Dendritic cell treated with granulocyte-macrophage colony-stimulating factor and Interleukin-4, amounts not matched to agents 40 ng/mL and 50 ng/mL, for 4 days (primary cell): Measurements from ENCODE around the gene FCGR3A.

ENCODE experiments used
- H3K27ac Mint-ChIP-seq: one replicate; pipeline ENCODE4 v1.8.0; 2022; ENCODE audit warnings: mild to moderate bottlenecking, mixed read lengths
- H3K27me3 Mint-ChIP-seq: one replicate; pipeline ENCODE4 v1.8.0; 2022; ENCODE audit warnings: mild to moderate bottlenecking, mixed read lengths
- H3K36me3 Mint-ChIP-seq: one replicate; pipeline ENCODE4 v1.8.0; 2022; ENCODE audit warnings: low read depth, mixed read lengths
- H3K4me1 Mint-ChIP-seq: one replicate; pipeline ENCODE4 v1.8.0; 2022; ENCODE audit warnings: low read depth, mixed read lengths
- H3K4me3 Mint-ChIP-seq: one replicate; pipeline ENCODE4 v1.8.0; 2022; ENCODE audit warnings: mild to moderate bottlenecking, moderate library complexity, mixed read lengths
- H3K9me3 Mint-ChIP-seq: one replicate; pipeline ENCODE4 v1.8.0; 2022; ENCODE audit warnings: mixed read lengths
- intact Hi-C: fragments of 100-400 bp; cut with micrococcal nuclease; formaldehyde crosslinking; loops from one replicate; pipeline ENCODE4 v1.15.0; 2022

The FCGR3A gene

GRCh38 chr1:161511018-161511755, 38.4 kb downstream of the FCGR3A start:
- Mint-ChIP-seq H3K36me3 (peaks cover 79% of the 10 kb centered on the region), H3K27me3 (no peaks in the 10 kb centered on the region), H3K4me1 (peaks cover 69% of the 10 kb centered on the region), H3K4me3 (peak overlapping the region; percentile 20), H3K9me3 (no peaks in the 10 kb centered on the region), H3K27ac (peak overlapping the region; percentile 71)
- intact Hi-C loops = no loop called here

DNA sequence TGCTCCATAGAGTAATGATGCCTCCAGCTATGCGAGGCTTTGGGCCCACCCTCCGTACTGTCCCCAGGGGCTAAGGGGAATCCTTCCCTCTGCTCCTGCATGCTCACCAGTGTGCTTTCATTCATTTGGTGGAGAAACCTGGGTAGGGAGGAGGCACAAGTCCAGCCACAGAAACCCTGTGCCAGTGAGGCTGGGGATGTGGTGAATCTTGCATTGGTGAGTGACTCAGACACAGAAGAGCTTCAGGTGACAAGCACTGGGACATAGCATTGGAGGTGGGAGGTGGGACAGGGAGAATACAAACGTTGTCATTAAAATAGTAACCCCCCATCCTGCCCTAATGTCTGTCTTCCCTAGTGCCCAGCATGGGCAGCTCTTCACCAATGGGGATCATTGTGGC, 39.1 kb downstream of the FCGR3A start:
- Mint-ChIP-seq H3K27me3 (no peaks in the 10 kb centered on the region), H3K4me3 (no peak overlapping the region), H3K9me3 (no peaks in the 10 kb centered on the region), H3K4me1 (peaks cover 75% of the 10 kb centered on the region), H3K36me3 (peaks cover 82% of the 10 kb centered on the region), H3K27ac (peak overlapping the region; percentile 71)
- intact Hi-C loops = no loop called here

GRCh38 chr1:161506336-161507223, 43.0 kb downstream of the FCGR3A start:
- Mint-ChIP-seq H3K4me3 (peak overlapping the region; percentile 88), H3K36me3 (peaks cover 57% of the 10 kb centered on the region), H3K27ac (peak overlapping the region; percentile 85), H3K4me1 (peaks cover 83% of the 10 kb centered on the region), H3K9me3 (no peaks in the 10 kb centered on the region), H3K27me3 (no peaks in the 10 kb centered on the region)
- intact Hi-C loops = no loop called here

- Mint-ChIP-seq H3K4me1 (peaks cover 83% of the 10 kb centered on the region), H3K36me3 (peaks cover 48% of the 10 kb centered on the region), H3K27ac (peak overlapping the region; percentile 85), H3K27me3 (no peaks in the 10 kb centered on the region), H3K4me3 (peak overlapping the region; percentile 88), H3K9me3 (no peaks in the 10 kb centered on the region)
- intact Hi-C loops = no loop called here
These were observed 43.9 kb downstream of the FCGR3A start for GRCh38 chr1:161505686-161506085.

DNA sequence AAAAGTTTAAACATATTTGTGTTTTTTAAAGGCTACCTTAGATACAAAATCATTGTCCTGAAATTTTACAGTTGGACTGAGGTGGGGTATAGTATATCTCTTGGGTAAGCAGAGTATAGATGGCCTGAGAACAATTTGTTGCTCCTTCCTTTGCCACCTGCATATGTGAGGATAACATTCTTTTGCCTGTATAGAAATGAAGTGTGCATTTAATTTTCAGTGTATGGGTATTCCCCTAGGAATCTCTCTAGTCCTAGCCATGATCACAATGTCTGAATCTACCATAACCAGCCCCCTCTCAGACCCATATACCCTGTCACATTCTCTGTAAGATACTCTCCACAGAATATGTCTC, 46.2 kb downstream of the FCGR3A start:
- Mint-ChIP-seq H3K4me1 (peaks cover 83% of the 10 kb centered on the region), H3K36me3 (peaks cover 24% of the 10 kb centered on the region), H3K9me3 (no peaks in the 10 kb centered on the region), H3K27me3 (no peaks in the 10 kb centered on the region), H3K27ac (no peak overlapping the region), H3K4me3 (no peak overlapping the region)
- intact Hi-C loops = no loop called here

- intact Hi-C loops = no loop called here
- Mint-ChIP-seq H3K4me3 (no peak overlapping the region), H3K9me3 (no peaks in the 10 kb centered on the region), H3K4me1 (peaks cover 84% of the 10 kb centered on the region), H3K27me3 (no peaks in the 10 kb centered on the region), H3K27ac (no peak overlapping the region), H3K36me3 (peaks cover 19% of the 10 kb centered on the region)
These were observed 46.8 kb downstream of the FCGR3A start for GRCh38 chr1:161502641-161503393.

GRCh38 chr1:161502181-161502580, 47.4 kb downstream of the FCGR3A start:
- intact Hi-C loops = no loop called here
- H3K9me3 Mint-ChIP-seq = no peaks in the 10 kb centered on the region
- peaks cover 13% of the 10 kb centered on the region for H3K36me3 Mint-ChIP-seq
- no peaks in the 10 kb centered on the region for H3K27me3 Mint-ChIP-seq
- no peak overlapping the region for H3K4me3 Mint-ChIP-seq
- peak overlapping the region; percentile 84 for H3K27ac Mint-ChIP-seq
- peaks cover 83% of the 10 kb centered on the region for H3K4me1 Mint-ChIP-seq

DNA sequence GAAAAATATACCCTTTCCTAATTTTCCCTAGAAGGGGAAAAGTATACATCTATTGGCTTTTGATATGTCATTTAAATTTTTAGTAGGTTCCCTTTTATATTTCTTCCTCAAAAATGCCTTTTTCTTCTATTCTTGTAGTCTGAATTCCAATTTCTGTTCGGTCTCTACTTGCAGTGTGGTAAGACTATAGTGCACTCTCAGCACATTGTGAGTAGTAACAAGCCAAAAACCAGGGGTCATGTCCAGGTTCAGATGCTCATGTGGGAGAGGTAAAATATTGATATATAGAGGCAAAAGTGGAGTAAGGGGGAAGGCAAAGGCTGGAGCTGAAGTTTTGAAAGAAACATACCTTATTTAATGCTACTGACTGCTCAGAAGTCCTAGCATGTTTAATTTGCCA, 48.4 kb downstream of the FCGR3A start:
- Mint-ChIP-seq H3K27me3 (peaks cover 2% of the 10 kb centered on the region), H3K4me3 (no peak overlapping the region), H3K9me3 (no peaks in the 10 kb centered on the region), H3K27ac (peak overlapping the region; percentile 84), H3K36me3 (peaks cover 3% of the 10 kb centered on the region), H3K4me1 (peaks cover 74% of the 10 kb centered on the region)
- intact Hi-C loops = no loop called here

DNA sequence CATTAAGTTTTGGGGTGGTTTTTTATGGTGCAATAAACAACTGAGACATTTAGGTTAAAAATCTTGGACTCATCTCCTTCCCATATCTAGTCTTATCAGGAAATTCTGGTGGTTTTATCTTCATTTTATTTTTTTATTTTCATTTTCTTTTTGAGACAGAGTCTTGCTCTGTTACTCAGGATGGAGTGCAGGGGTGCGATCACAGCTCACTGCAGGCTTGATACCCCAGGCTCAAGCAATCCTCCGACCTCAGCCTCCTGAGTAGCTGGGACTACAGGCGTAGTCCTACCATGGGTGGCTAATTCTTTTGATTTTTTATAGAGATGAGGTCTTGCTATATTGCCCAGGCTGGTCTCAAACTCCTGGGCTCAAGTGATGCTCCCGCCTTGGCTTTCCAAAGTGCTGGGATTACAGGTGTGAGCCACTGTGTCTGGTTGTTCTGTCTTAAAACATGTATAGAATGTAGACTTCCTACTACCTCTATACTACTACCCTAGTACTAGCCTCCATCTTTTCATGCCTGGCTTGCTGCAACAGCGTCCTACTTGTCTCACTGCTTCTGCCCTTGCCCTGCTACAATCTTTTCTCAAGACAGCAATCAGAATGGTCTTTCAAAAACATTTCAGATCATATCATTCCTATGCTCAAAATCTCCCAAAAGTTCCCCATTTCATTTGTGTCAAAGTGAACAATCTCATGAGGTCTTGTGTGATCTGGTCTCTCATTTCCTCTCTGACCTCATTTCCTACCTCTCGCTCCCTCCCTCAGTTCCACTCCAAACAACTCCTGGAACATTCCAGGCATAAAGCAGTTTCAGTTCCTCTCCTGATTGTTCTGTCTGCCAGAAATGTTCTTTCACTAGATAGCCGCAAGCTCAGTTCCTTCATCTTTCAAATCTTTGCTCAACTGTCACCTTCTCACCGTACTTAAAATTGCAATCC, 50.2 kb downstream of the FCGR3A start:
- H3K27me3 Mint-ChIP-seq = peaks cover 2% of the 10 kb centered on the region
- H3K9me3 Mint-ChIP-seq = no peaks in the 10 kb centered on the region
- H3K4me1 Mint-ChIP-seq = peaks cover 61% of the 10 kb centered on the region
- H3K27ac Mint-ChIP-seq = peak overlapping the region; percentile 84
- H3K36me3 Mint-ChIP-seq = no peaks in the 10 kb centered on the region
- intact Hi-C loops = no loop called here
- peak overlapping the region; percentile 27 for H3K4me3 Mint-ChIP-seq

DNA sequence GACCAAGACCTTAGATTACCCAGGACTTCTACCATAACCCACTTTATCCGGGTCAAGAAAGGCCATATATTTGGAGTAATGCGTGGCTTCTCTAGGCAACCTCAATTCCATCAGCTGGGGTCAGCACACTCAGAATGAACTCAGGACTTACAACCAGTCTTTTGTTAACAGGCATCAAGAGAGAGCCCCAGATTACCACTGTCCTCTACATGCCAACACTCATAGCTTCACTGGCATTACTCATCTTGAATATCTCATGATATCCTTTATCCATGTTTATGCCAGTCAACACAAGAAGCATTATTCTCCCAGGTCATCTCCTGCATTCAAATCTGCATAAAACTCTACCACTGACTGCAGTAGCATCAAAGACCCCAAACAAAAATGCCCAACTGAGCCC, 51.0 kb downstream of the FCGR3A start:
- Mint-ChIP-seq H3K27ac (peak overlapping the region; percentile 84), H3K4me3 (no peak overlapping the region), H3K27me3 (peaks cover 2% of the 10 kb centered on the region)

GRCh38 chr1:161497961-161498360, 51.7 kb downstream of the FCGR3A start:
- H3K27me3 Mint-ChIP-seq = peaks cover 4% of the 10 kb centered on the region
- peaks cover 48% of the 10 kb centered on the region for H3K4me1 Mint-ChIP-seq
- no peaks in the 10 kb centered on the region for H3K36me3 Mint-ChIP-seq
- intact Hi-C loops = no loop called here
- H3K9me3 Mint-ChIP-seq = no peaks in the 10 kb centered on the region
- H3K4me3 Mint-ChIP-seq = no peak overlapping the region
- no peak overlapping the region for H3K27ac Mint-ChIP-seq

More for the DNA sequence above, 51.0 kb downstream of the FCGR3A start:
- Mint-ChIP-seq H3K36me3 (no peaks in the 10 kb centered on the region), H3K4me1 (peaks cover 55% of the 10 kb centered on the region), H3K9me3 (no peaks in the 10 kb centered on the region)
- intact Hi-C loops = no loop called here

DNA sequence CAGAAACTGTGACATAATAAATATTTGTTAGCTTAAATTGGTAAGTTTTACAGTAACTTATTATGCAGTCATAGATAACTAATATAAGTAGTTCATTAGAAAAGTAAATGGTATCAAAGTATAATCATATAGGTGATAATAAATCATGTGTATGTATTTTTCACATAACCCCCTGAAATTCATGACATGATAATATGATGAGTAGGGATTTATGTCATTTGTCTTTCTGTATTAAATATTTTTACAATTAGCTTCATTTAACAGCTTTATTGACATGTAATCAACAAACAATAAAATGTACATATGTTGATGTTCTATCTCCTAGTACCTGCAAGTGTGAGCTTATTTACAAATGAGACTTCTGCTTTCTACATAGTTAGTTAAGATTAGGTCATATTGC, 54.1 kb downstream of the FCGR3A start:
- intact Hi-C loops = no loop called here
- H3K27me3 Mint-ChIP-seq = peaks cover 18% of the 10 kb centered on the region

DNA sequence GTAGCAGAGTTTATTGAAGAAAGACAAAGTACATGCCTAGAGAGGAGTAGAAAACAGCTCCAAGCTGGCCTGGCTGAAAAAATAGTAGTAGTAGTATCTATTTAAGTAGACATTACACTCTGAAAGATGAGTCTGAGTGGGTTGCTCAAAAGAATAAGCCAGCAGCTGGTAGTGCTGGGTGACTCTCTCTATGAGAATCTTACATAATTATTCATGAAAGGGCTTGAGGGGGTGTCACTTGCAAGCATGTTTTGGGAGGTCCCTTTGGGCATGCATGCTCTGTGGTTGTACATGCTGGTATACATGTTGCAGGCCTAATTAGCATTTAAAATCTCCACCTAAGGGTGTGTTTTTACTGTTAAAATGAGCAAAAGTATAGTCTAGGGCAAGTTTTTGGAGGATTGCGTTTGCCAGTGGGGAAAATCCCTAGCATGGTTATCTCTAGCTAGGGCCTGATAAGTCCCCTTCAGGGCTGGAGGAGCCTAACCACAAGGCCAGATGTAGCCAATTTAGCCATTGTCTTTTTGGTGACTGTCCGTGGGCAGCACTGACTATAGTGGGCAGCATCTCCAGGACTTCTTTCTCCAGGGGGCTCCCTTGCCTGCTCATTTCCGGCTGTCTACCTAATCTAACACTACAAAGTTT, 55.4 kb downstream of the FCGR3A start:
- no peak overlapping the region for H3K4me3 Mint-ChIP-seq
- peaks cover 31% of the 10 kb centered on the region for H3K27me3 Mint-ChIP-seq
- no peak overlapping the region for H3K27ac Mint-ChIP-seq
- intact Hi-C loops = no loop called here
- no peaks in the 10 kb centered on the region for H3K9me3 Mint-ChIP-seq
- no peaks in the 10 kb centered on the region for H3K36me3 Mint-ChIP-seq
- H3K4me1 Mint-ChIP-seq = peaks cover 41% of the 10 kb centered on the region

More for the DNA sequence above, 54.1 kb downstream of the FCGR3A start:
- Mint-ChIP-seq H3K36me3 (no peaks in the 10 kb centered on the region), H3K27ac (no peak overlapping the region), H3K4me3 (no peak overlapping the region), H3K4me1 (peaks cover 48% of the 10 kb centered on the region), H3K9me3 (no peaks in the 10 kb centered on the region)
